PFSK-1 (cell line): Measurements from ENCODE around the gene RTEL1.

Source experiments
- FOXP2 ChIP-seq: optimal IDR thresholded peaks from 2 replicates; pipeline ENCODE3; 2011; ENCODE audit warnings: borderline replicate concordance, control low read depth, inconsistent platforms; ENCODE audit not compliant: insufficient read depth; ENCODE audit errors: extremely low read length, extremely low read depth
- POLR2AphosphoS5 ChIP-seq: IDR thresholded peaks from 2 replicates; pipeline ENCODE4 v1.6.1; 2012; ENCODE audit warnings: low read depth, mild to moderate bottlenecking, control low read depth, low read length, moderate library complexity
- REST ChIP-seq, 2 experiments: IDR thresholded peaks; 2 replicates each; pipeline versions ENCODE4 v1.6.1 to v1.8.0; 2011 to 2012; ENCODE audit warnings: low read depth in 2 of 2, low read length in 2 of 2, control low read depth in 1 of 2, inconsistent platforms in 1 of 2, mild to moderate bottlenecking in 1 of 2, moderate library complexity in 1 of 2; ENCODE audit not compliant: insufficient read depth in 1 of 2
- SIN3A ChIP-seq: IDR thresholded peaks from 2 replicates; pipeline ENCODE4 v1.6.1; 2012; ENCODE audit warnings: mild to moderate bottlenecking, low read length, moderate library complexity, borderline replicate concordance; ENCODE audit not compliant: insufficient read depth
- TAF1 ChIP-seq: IDR thresholded peaks from 2 replicates; pipeline ENCODE4 v1.6.1; 2012; ENCODE audit warnings: low read length, control low read depth, borderline replicate concordance; ENCODE audit not compliant: insufficient read depth

The RTEL1 gene

GRCh38 chr20:63675681-63676368 is 17.7 kb downstream of the RTEL1 start:
- no peak for TF ChIP-seq REST (IDR thresholded peaks at IDR 0.05; ENCODE audit: insufficient read depth in 1 of 2, low read depth in 2 of 2, low read length in 2 of 2)
- no peak for TF ChIP-seq TAF1
- TF ChIP-seq POLR2AphosphoS5 = no peak
- no peak for TF ChIP-seq SIN3A
- TF ChIP-seq FOXP2 = no peak

- TF ChIP-seq REST (IDR thresholded peaks at IDR 0.05; ENCODE audit: insufficient read depth in 1 of 2, low read depth in 2 of 2, low read length in 2 of 2) (no peak), SIN3A (no peak), POLR2AphosphoS5 (no peak), FOXP2 (no peak), TAF1 (no peak)
Measured at GRCh38 chr20:63678071-63678470, 20.0 kb downstream of the RTEL1 start.

GRCh38 chr20:63678667-63679465 is 20.8 kb downstream of the RTEL1 start:
- no peak for TF ChIP-seq TAF1
- TF ChIP-seq FOXP2 = no peak

- TF ChIP-seq SIN3A (no peak), REST (IDR thresholded peaks at IDR 0.05; ENCODE audit: insufficient read depth in 1 of 2, low read depth in 2 of 2, low read length in 2 of 2) (no peak)
Measured at GRCh38 chr20:63679799-63680305, 21.7 kb downstream of the RTEL1 start.

- TF ChIP-seq SIN3A (no peak), POLR2AphosphoS5 (no peak), FOXP2 (no peak), TAF1 (no peak), REST (IDR thresholded peaks at IDR 0.05; ENCODE audit: insufficient read depth in 1 of 2, low read depth in 2 of 2, low read length in 2 of 2) (no peak)
Measured at GRCh38 chr20:63680427-63680826, 22.3 kb downstream of the RTEL1 start.
